Retina (tissue), 1 donor: ENCODE measurements around the gene PERM1.
A peak's percentile ranks its signal among the peaks of the same experiment; 100 is the strongest.
"Not testable (repeated sequence)": the region's sequence is repeated elsewhere in the genome, so short reads cannot be mapped to it uniquely, and the experiment has no call there.

Experiments used
- DNase-seq: peaks from one replicate; pipeline ENCODE4 v3.0.0-alpha.2; 2016

PERM1 gene

DNA sequence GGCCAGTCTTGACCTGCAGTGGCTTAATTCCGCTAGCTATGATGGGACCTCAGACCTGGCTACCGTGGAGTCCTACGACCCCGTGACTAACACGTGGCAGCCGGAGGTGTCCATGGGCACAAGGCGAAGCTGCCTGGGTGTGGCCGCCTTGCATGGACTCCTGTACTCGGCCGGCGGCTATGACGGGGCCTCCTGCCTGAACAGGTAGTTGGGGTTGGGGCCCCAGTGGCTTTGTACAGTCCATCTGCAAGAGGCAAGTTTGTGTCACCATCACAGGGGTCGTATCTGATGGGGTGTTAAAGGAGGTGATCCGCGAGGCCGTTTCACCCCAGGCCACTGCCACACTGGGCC lies 18.6 kb downstream of the PERM1 start:
- DNase-seq: no peak

GRCh38 chr1:962381-963300 lies 19.3 kb downstream of the PERM1 start:
- DNase-seq: no peak

DNA sequence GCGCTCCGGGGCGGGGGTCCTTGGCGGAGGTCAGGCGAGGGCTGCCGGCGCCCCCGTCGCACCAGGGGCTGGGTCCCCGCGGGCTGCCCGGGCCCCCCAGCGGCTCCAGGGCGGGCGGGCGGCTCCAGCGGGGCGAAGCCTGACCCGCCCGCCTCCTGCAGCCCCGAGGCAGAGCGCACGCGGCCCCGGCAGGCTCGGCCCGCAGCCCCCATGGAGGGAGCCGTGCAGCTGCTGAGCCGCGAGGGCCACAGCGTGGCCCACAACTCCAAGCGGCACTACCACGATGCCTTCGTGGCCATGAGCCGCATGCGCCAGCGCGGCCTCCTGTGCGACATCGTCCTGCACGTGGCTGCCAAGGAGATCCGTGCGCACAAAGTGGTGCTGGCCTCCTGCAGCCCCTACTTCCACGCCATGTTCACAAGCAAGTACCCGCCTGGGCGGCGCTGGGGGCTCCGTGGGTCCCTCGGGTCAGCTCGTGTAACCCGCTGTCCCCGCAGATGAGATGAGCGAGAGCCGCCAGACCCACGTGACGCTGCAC lies 20.7 kb downstream of the PERM1 start:
- DNase-seq: peak; percentile 59

GRCh38 chr1:960363-961131 lies 21.3 kb downstream of the PERM1 start, which contains the start of gene KLHL17:
TSS of gene KLHL17 (plus strand) at chr1:960584. CDS start at chr1:960694, 110 bp downstream.
- DNase-seq: peak; percentile 68

- DNase-seq: no peak
Measured at GRCh38 chr1:959731-960362, 22.0 kb downstream of the PERM1 start.

GRCh38 chr1:958823-959730 lies 22.8 kb downstream of the PERM1 start, which contains the start of gene NOC2L:
TSS of gene NOC2L (minus strand) at chr1:959256. CDS start at chr1:959240, 16 bp downstream.
- peak; percentile 90 for DNase-seq

GRCh38 chr1:956636-957035 lies 25.3 kb downstream of the PERM1 start:
- DNase-seq: no peak

GRCh38 chr1:955474-955873 lies 26.4 kb downstream of the PERM1 start:
- DNase-seq: no peak

GRCh38 chr1:954927-955326 lies 27.0 kb downstream of the PERM1 start:
- DNase-seq: no peak

DNA sequence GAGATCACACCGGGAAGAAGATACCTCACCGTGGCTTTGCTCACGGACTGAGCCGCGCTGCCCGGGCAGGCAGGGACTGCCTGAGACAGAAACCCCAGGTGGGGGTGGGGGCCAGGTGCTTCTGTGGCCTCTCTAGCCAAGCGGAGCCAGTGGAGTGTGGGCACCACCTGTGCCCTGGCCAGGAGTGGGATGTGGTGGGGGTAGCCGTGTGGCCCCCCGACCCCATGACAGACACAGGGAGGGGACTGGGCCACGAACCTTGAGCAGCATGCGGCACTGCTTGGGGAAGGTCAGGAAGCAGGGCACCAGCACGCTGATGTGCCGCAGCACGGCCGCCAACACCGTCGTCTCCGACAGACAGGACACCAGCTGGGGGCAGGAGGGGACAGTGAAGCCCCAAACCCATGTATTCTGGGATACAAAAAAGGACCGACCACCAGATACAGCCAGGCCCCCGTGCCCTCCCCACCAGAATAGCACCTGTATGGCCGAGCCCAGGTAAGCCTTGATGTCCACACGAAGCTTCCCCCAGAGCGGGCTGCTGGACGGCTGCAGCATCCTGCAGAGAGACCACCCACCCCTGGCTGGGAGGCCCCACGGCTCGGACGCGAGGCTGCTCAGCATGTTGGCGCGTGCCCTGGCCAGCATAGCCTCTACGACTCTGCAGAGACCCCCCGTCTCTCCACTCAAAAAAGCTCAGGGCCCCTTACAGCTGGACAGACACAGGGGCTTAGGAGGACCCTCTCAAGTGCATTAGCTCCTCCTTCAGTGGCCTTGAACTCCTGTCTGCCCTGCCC lies 28.2 kb downstream of the PERM1 start:
- no peak for DNase-seq

DNA sequence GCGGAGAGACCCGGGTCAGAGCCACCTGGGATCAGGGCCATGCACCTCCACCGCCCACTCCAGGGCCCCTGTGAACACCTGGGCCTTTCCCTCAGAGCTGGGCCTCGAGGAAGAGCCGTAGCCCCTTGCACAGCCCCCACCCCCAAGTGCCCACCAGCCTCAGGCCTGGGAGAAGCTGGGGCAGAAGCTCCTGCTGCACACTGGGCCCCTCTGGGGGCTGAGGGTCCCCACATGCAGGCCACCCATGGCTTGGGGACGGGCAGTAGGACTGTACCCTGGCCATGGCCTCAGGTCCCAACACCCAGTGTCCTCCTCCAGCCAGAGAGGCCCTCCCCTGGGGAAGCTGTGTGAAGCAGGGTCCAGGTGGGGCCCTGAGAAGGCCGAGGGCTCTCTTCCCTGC lies 29.3 kb downstream of the PERM1 start:
- DNase-seq: no peak

DNA sequence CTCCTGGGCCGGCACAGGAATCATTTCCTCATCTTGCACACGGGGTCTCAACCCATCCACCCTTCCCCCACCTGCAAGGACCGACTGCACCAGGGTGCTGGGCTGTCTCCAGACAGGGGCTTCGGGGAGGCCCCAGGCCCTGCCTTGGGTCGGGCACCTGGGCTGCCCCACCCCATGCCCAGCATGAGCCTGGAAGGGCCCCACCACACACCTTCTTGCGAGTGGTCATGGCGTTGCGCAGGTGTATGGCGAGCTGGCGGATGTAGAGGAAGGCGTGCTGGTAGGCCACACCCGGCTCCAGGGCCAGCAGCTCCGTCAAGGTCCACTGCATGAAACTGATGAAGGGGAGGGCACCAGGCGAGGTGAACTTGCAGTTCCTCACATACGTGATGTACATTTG lies 29.7 kb downstream of the PERM1 start:
- DNase-seq: no peak

DNA sequence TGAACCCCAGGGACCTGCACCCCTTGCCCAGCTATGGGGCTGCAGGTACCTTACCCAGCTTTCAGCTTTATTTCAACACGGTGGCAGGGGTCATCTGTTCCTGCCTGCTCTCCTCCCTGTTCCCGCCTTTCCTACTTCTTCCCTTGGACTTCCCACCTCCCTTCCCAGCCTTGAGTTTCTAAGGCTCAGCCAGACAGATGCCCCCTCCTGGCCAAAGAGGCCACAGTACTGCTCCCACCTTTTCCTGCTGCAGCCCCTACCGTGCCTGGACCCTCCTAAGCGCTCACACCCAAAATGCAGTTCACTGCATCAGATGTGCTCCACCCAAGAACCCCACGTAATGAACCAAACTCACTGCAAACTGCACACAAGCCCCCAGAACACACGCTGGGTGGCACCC lies 30.5 kb downstream of the PERM1 start:
- no peak for DNase-seq

- no peak for DNase-seq
Measured at GRCh38 chr1:950881-951280, 31.0 kb downstream of the PERM1 start.

GRCh38 chr1:950268-950667 lies 31.6 kb downstream of the PERM1 start:
- DNase-seq: no peak

- no peak for DNase-seq
Measured at GRCh38 chr1:947958-948357, 33.9 kb downstream of the PERM1 start.

DNA sequence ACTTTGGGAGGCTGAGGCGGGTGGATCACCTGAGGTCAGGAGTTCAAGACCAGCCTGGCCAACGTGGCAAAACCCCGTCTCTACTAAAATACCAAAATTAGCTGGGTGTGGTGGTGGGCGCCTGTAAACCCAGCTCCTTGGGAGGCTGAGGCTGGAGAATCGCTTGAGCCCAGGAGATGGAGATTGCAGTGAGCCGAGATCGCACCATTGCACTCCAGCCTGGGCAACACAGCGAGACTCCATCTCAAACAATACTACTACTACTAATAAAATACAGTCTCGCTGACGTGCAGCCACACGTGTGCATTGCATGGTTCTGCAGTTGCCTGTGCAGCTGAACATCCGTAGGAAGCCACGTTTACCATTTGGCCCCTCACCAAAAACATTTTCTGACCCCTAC lies 35.1 kb downstream of the PERM1 start:
- DNase-seq: not testable (repeated sequence)

DNA sequence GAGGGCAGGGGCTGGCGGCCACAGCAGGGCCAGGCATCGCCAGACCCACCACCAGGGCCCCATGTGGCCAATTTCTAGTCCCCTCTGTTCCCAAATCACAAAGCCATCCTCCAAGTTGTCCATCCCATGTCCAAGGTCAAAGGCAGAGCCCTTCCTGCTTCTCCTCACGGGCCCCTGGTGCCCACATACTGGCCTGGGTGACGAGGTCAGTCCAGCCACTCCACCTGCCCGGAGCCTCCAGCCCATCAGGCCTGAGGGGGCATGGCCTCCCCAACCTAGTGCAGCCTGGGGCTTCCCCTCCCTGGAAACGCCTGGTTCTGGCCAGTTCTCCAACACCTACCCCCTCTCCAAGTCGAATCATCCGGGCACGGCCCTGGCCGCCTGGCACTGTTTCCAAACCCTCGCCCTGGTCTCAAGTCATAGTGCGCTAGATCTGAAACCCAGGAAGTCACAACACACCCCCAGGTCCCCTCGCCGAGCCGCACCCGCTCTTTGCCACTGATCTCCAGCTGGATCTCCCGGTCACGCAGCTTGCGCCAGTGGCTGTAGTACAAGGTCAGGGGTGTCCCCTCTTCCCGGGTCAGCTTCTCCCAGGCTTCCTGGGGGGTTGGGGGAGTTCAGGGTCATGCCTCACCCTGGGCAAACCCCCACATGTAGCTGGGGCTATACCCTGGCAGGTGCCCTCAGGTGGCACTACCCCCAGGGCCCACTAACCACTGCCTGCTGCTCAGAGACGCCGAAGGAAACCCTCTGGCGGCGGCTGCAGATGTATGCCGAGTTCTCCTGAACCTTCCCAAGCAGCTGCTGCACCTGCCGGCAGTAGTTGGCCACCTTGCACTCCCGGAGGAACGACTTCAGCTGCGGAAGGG lies 36.0 kb downstream of the PERM1 start:
- DNase-seq: no peak

- peak; percentile 81 for DNase-seq
Measured at GRCh38 chr1:944341-945325, 37.3 kb downstream of the PERM1 start.
